Activated CD8-positive, alpha-beta memory T cell treated with anti-CD3 and anti-CD28 coated beads for 4 hours (primary cell): Measurements from ENCODE around the gene RELB.

Experiments
- DNase-seq, 2 donors: peaks; one replicate each; pipeline ENCODE4 v3.0.0-alpha.2; 2020; ENCODE audit warnings: low read depth in 2 of 2

RELB gene

GRCh38 chr19:45023048-45023447 lies 21.8 kb downstream of the RELB start:
- no peak for DNase-seq

- DNase-seq: no peak
Observed at GRCh38 chr19:45025264-45025663, 24.0 kb downstream of the RELB start.

DNA sequence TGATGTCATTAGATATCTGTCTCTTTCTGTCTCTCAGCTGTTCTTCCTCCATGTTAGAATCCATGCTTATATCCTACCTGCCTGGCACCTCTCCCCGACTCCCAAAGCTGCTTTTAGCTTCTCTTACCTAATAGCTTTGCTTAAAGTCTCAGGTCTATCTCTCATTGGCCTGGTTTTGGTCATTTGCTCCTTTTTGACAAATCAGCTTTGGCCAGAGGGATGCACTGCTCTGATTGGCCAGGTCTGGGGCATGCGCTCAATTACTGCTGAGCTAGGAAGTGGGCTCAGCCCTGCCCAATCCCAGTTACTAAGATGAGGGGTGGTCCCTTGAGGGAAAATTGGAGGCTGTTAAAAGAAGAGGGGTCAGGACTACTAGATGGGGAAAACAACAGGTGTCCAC lies 26.1 kb downstream of the RELB start:
- DNase-seq: no peak

DNA sequence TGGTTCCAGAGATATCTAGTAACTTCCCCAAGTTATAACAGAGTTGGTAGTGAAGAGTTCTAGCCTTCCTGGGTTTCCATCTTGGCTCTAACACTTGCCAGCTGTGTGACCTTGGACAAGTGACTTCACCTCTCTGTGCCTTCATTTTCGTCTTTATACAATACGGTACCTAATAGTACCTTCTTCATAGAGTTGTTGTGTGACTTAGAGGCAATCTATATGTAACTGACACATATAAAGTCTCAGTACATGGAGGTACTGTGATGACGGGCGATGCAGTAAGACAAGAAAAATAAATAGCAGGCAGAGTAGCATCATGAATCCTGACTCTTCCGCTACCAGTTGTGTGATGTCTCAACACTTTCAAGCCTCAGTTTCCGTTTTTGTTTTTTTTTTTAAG lies 29.6 kb downstream of the RELB start:
- DNase-seq: no peak

GRCh38 chr19:45032421-45032820 lies 31.2 kb downstream of the RELB start:
- DNase-seq: no peak

GRCh38 chr19:45035755-45036154 lies 34.5 kb downstream of the RELB start:
- no peak for DNase-seq

DNA sequence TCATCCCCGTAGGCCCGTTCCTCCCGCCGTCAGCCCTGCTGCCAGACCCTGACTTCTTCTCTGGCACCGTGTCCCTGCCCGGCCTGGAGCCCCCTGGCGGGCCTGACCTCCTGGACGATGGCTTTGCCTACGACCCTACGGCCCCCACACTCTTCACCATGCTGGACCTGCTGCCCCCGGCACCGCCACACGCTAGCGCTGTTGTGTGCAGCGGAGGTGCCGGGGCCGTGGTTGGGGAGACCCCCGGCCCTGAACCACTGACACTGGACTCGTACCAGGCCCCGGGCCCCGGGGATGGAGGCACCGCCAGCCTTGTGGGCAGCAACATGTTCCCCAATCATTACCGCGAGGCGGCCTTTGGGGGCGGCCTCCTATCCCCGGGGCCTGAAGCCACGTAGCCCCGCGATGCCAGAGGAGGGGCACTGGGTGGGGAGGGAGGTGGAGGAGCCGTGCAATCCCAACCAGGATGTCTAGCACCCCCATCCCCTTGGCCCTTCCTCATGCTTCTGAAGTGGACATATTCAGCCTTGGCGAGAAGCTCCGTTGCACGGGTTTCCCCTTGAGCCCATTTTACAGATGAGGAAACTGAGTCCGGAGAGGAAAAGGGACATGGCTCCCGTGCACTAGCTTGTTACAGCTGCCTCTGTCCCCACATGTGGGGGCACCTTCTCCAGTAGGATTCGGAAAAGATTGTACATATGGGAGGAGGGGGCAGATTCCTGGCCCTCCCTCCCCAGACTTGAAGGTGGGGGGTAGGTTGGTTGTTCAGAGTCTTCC lies 36.3 kb downstream of the RELB start:
- DNase-seq: no peak

- peak; percentile 72 to 75 for DNase-seq
Observed at GRCh38 chr19:45038931-45039893, 37.9 kb downstream of the RELB start, which contains the start of gene CLASRP. TSS of gene CLASRP (plus strand) at chr19:45039045. CDS start at chr19:45040213, 1,168 bp downstream.

DNA sequence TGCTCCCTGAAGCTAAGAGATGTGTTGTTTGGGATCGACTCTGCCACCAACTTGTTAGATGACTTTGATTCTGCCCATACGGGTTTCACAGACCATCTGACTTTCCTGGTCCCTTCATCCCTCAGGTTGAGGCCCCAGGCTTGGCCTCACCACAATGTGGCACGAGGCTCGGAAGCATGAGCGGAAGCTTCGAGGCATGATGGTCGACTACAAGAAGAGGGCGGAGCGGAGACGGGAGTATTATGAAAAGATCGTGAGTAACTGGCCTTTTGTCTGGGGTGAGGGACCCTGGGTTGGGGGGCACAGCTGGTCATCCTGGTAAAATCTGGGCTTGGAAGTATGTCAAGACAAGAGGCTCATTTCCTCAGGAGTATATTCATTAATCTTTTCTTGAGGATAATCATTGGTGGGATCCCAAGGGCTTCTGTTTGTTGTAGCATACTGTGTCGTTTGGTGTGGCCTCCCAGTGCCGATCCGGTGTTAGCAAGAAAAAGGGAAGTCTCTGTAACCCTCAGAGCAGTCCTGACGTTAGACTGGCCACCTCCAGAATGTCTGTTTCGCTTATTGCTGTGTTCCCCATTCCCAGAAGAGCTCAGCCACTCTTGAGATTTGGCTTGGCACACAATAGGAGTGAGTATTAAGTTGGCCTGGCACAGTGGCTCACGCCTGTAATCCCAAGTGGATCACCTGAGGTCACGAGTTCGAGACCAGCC lies 39.0 kb downstream of the RELB start:
- no peak for DNase-seq

GRCh38 chr19:45041125-45041524 lies 39.9 kb downstream of the RELB start:
- DNase-seq: no peak

DNA sequence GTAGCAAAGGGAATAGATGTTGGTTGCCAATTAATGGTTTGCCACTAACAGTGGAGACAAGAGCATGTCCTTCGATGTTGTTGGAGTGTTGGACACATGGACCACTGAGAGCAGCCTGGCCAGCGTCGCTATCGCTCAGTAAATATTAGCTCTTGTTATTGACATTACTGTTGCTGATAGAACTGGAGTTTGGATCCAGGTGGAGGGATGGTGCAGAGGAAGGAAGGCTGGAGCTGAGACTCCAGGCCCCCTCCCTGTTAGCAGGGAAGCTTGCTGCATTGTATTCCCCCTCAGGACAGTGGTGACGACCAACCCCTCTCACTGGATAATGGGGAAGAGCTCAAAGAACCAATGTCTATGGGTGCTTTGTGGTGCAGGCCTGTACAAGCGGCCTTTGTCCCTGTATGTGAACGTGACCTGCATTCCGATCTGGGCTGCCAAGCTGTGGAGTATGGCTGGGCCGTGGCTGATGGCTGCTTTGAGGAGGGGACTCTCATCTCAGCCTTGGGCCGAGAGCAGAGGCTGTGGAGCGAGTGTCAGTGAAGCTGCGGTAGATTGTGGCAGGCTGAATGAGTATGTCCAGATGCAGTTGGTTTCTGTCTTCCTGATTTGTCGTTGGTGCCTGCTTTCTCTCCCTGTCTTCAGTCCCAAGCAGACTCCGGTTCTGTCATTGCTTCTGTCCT lies 44.5 kb downstream of the RELB start:
- no peak for DNase-seq

- no peak for DNase-seq
Observed at GRCh38 chr19:45046355-45046754, 45.1 kb downstream of the RELB start.

GRCh38 chr19:45047188-45047797 lies 46.0 kb downstream of the RELB start:
- DNase-seq: no peak

DNA sequence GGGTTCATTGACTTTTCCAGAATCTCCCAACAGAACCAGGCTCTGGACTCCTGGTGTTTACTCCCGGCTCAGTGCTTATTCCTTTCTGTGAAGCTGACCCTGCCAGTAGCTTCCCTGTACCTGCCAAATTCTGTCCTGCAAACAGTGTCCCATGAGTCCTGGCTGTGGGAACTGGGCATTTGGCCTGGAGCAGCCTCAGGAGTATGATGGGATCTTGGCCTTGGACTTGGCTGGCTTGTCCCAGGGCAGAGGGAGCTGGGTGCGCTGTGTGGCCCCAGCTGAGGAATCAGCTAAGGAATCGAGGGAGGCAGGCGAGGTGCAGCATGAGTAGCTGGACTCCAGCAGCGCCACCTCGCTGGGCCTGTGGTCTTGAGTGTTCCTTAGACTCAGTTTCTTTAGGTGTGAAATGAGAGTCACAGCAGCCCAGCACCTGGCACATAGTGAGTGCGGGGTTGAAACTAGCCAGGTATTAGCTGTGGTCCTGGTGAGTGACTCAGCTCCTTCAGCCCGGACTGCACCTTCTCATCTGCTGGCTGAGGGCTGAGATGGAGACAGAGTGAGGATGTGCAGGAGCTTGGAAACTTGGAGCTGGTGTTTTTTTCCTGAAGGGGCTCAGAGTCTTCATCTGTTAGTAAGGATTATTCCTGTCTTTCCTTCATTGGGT lies 47.9 kb downstream of the RELB start:
- no peak for DNase-seq

DNA sequence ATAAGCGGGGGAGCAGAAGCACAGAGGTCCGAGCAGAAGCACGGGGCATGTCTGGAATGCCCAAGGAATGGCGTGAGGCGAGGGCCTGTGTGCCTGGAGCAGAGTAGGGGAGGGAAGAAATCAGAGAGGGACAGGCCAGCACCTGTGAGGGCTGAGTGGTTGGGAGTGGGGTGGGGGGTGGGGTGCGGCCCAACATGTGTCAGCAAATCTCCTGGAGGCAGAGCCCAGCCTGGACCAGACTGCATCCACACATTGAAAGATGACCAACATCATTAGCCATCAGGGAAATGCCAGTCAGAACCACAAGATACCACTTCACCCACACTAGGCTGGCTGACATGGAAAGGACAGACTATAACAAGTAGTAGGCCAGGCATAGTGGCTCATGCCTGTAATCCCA lies 48.8 kb downstream of the RELB start:
- DNase-seq: no peak

GRCh38 chr19:45051929-45052579 lies 50.8 kb downstream of the RELB start:
- DNase-seq: no peak

- DNase-seq: no peak
Observed at GRCh38 chr19:45056831-45057230, 55.6 kb downstream of the RELB start.

- no peak for DNase-seq
Observed at GRCh38 chr19:45057444-45057843, 56.2 kb downstream of the RELB start.

DNA sequence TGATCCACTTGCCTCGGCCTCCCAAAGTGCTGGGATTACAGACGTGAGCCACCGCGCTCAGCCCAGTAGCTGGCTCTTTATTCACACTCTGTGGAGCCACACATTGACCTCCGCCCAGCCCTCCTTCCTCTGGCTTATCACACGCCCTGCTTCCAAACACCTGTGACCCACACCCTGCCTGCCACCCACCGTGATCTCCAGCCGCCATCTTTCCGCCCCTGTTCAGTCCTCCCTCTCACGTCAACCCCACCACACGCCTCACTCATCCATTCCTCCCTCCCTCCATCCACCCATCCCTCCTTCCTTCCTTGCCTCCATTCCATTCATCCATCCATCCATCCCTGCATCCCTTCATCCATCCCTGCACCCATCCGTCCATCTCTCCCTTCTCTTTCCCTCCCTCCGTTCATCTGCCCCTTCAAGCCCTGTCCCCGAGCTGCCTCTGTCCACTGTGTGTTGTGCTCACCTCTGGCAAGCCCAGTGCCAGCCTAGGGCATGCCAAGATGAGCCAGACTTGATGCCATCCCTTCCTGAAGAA lies 57.4 kb downstream of the RELB start:
- no peak for DNase-seq
